ENCODE results near the gene FUT3. TPM values are rescaled to one million over a fixed set of nuclear protein-coding genes. Genes with fewer than 3 reads are reported as not detected.

The FUT3 gene
- total and polyA plus RNA-seq, 9 of the 15 experiments (the other 6 are each of a cell fraction or from before 2014, with no cell fraction given), result 0.09 TPM; not detected in 8

GRCh38 chr19:5803752-5804515 lies 47.3 kb downstream of the FUT3 start (continued):
- TF ChIP-seq FOXK2 (conservative IDR thresholded peaks at IDR 0.05 in 1 of 2, IDR thresholded peaks at IDR 0.05 in 1 of 2; ENCODE audit: low read depth in 2 of 2), result no peak
- TF ChIP-seq WHSC1 (IDR thresholded peaks at IDR 0.05; ENCODE audit: low read length), result no peak
- no peak for TF ChIP-seq CBFA2T2 (conservative IDR thresholded peaks at IDR 0.05)
- TF ChIP-seq EP400 (IDR thresholded peaks at IDR 0.05), result peak; percentile 90
- TF ChIP-seq GTF3C2 (IDR thresholded peaks at IDR 0.05; ENCODE audit: borderline replicate concordance, extremely low read depth, insufficient read length), result peak; percentile 4
- TF ChIP-seq CEBPZ (IDR thresholded peaks at IDR 0.05; ENCODE audit: borderline replicate concordance, low read depth, low read length), result no peak
- TF ChIP-seq NKRF (IDR thresholded peaks at IDR 0.05; ENCODE audit: borderline replicate concordance), result no peak
- TF ChIP-seq ZNF561 (CRISPR knock-in tag; conservative IDR thresholded peaks at IDR 0.05), result no peak
- peak; percentile 91 for TF ChIP-seq ZBTB1 (CRISPR knock-in tag; IDR thresholded peaks at IDR 0.05; ENCODE audit: borderline replicate concordance, low read depth)
- peak in 1 of 2 experiments; percentile 11; a peak in 1 of 4 replicates for TF ChIP-seq KDM1A (IDR thresholded peaks at IDR 0.05)
- TF ChIP-seq ZNF639 (CRISPR knock-in tag; conservative IDR thresholded peaks at IDR 0.05 in 1 of 2, IDR thresholded peaks at IDR 0.05 in 1 of 2), result peak in 1 of 2 experiments; percentile 44; a peak in 1 of 4 replicates
- no peak for TF ChIP-seq KDM4B (IDR thresholded peaks at IDR 0.05; ENCODE audit: borderline replicate concordance in 2 of 2, low read depth in 1 of 2)
- no peak for TF ChIP-seq HES1 (IDR thresholded peaks at IDR 0.05; ENCODE audit: low read depth)
- TF ChIP-seq CHD2 (IDR thresholded peaks at IDR 0.05; ENCODE audit: low read depth, low read length), result no peak; the same call in 1 of the 2 replicates
- TF ChIP-seq SNRNP70 (optimal IDR thresholded peaks at IDR 0.05; ENCODE audit: low read depth, low read length), result no peak

All from K562 (cell line).